Mesodermal cell (in vitro differentiated cells): Measurements from ENCODE around the gene SLC25A52.
"Not testable (repeated sequence)": the region's sequence is repeated elsewhere in the genome, so short reads cannot be mapped to it uniquely, and the experiment has no call there.

Source experiments
- H3K27ac ChIP-seq: 2 replicates; pipeline ENCODE4 v1.7.0; 2013; ENCODE audit warnings: mild to moderate bottlenecking, low read depth, low read length, moderate library complexity; ENCODE audit not compliant: severe bottlenecking
- H3K36me3 ChIP-seq: 2 replicates; pipeline ENCODE4 v1.7.1; 2013; ENCODE audit warnings: mild to moderate bottlenecking, low read length, moderate library complexity; ENCODE audit not compliant: control insufficient read depth, insufficient read depth
- H3K4me1 ChIP-seq: one replicate; pipeline ENCODE4 v1.7.1; 2013; ENCODE audit warnings: mild to moderate bottlenecking, low read length; ENCODE audit not compliant: insufficient read depth, control insufficient read depth, poor library complexity, severe bottlenecking
- H3K4me3 ChIP-seq: 2 replicates; pipeline ENCODE4 v1.7.0; 2013; ENCODE audit warnings: low read length, control low read depth, mild to moderate bottlenecking; ENCODE audit not compliant: insufficient read depth, poor library complexity, severe bottlenecking; ENCODE audit errors: extremely low read depth
- H3K9me3 ChIP-seq: 2 replicates; pipeline ENCODE4 v1.7.1; 2013; ENCODE audit warnings: mild to moderate bottlenecking, low read length, moderate library complexity; ENCODE audit not compliant: control insufficient read depth
- WGBS, 2 experiments: methylation state at CpG; one replicate each; pipeline ENCODE4 v1.1.5; 2013; ENCODE audit warnings: missing lambda C conversion rate in 2 of 2; ENCODE audit not compliant: insufficient coverage in 2 of 2; 5-methylcytosine and 5-hydroxymethylcytosine counted together

Gene SLC25A52

DNA sequence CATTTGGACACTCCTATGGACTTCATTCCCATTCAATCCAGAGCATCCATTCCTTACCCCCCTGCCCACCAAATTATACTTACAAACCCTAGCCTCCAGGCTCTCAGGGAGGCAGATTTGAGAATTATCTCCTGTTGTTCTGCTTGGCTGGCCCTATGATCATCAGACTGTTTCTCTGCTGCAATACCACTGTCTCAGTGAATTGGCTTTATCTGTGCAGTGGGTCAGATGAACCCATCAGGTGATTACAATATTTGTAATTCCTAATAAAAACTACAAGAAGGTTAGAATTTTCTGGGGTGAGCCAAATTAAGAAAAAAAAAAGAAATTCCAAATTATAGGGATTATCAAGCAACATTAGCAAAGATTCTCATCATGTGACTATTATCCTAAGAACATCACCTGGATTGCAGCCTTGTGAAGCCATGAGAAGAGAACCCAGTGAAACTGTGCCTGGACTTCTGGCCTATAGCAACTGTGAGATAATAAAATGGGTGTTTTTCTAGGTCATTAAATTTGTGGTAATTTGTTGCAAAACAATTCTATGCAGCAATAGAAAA is 17.8 kb upstream of the SLC25A52 start:
- Histone ChIP-seq H3K4me3 (no peak overlapping the region), H3K27ac (no peak overlapping the region), H3K4me1 (no peaks in the 10 kb centered on the region), H3K36me3 (no peaks in the 10 kb centered on the region), H3K9me3 (peaks cover 11% of the 10 kb centered on the region)

DNA sequence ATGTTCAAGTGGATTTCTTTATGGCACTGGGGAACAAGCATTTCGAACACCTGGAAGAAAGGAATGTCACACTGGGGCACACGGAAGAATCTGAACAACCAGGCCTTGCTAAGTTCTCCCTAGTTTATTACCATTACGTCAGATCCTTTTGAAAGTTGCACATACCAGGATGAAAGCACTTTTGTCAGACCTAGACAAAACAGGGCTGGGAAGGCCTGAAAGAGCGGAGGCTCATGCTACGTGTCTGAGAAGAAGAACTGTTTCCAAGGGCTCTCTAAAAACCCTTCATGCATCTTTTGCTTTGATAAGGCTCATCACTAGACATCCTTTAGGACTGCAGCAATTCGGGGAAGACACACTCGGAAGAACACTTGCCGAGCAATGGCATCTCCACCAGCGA is 15.4 kb upstream of the SLC25A52 start:
- Histone ChIP-seq H3K27ac (no peak overlapping the region), H3K36me3 (no peaks in the 10 kb centered on the region), H3K9me3 (peaks cover 11% of the 10 kb centered on the region), H3K4me1 (no peaks in the 10 kb centered on the region), H3K4me3 (no peak overlapping the region)
- WGBS, 2 experiments: 87 to 88% methylated on average over 7 to 9 of the region's 9 CpGs

DNA sequence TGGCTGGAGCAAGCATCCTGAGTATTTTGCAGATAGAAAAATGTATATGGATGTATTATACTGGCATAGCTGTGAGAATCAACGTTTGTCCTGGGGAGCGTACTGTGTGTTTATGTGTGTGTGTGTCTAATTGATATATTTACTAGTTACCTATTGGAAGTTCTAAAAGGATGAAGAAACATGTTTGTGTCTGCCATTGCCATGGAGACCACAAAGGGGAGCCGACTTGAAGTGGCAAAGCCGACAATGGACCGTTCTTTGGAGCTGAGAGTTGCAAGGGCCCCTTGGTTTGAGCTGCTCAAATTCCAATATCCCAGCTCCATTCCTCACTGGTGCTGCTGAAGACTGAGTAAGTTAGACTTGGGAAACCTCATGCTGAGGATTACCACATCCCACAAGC is 14.3 kb upstream of the SLC25A52 start:
- no peak overlapping the region for H3K27ac ChIP-seq
- H3K4me3 ChIP-seq: no peak overlapping the region
- H3K36me3 ChIP-seq: no peaks in the 10 kb centered on the region
- H3K9me3 ChIP-seq: peaks cover 11% of the 10 kb centered on the region
- H3K4me1 ChIP-seq: no peaks in the 10 kb centered on the region
- 85 to 100% methylated on average over 5 of the region's 5 CpGs for WGBS, 2 experiments

DNA sequence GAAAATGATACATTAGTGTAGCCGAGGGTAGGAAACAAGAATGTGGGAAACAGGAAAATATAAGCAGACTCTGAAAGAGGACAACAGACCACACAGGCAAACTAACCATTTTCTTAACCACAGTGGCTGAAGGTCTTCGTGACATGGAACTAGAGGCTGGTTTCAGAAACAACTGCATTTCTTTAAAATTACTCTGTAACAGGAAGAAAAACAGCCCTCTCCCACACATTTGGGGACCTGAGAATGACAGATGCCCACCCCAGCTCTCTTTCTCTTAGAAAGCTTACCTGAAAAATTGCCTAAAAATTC is 13.8 kb upstream of the SLC25A52 start:
- no peak overlapping the region for H3K4me3 ChIP-seq
- no peak overlapping the region for H3K27ac ChIP-seq
- H3K36me3 ChIP-seq: no peaks in the 10 kb centered on the region
- H3K4me1 ChIP-seq: no peaks in the 10 kb centered on the region
- peaks cover 11% of the 10 kb centered on the region for H3K9me3 ChIP-seq
- WGBS, 2 experiments: 89 to 92% methylated on average over 1 of the region's 2 CpGs

DNA sequence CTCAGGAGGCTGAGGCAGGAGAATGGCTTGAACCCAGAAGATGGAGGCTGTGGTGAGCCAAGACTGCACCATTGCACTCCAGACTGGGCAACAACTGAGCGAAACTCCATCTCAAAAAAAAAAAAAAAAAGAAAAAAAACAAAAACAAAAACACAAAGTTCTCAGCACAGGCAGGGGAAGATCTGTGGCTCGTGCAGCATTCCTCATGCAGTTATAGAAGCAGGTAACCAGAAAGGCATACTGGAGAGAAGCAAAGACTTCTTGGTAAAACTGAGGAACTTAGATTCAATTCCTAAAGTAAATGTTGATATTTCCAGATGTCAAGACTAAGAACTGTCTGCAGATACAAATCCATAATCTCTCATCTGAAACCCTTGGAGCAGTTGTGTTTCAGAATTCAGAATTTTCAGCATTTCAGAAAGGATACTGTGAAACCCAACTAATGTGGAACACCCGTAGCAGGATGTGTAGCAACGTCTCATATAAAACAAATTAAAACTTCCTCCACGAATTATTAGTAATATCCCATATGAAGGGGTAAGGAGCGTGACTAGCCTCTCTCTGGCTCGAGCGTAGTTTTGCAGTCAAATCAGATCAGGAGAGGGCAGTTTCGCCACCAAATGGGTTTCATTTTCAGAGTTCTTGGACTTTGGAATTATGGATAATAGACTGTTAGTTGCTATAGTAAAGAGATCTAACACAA is 13.2 kb upstream of the SLC25A52 start:
- H3K27ac ChIP-seq: no peak overlapping the region
- WGBS, 2 experiments: 88 to 96% methylated on average over 6 to 7 of the region's 9 CpGs
- H3K4me1 ChIP-seq: no peaks in the 10 kb centered on the region
- no peak overlapping the region for H3K4me3 ChIP-seq
- no peaks in the 10 kb centered on the region for H3K36me3 ChIP-seq
- H3K9me3 ChIP-seq: peaks cover 11% of the 10 kb centered on the region

DNA sequence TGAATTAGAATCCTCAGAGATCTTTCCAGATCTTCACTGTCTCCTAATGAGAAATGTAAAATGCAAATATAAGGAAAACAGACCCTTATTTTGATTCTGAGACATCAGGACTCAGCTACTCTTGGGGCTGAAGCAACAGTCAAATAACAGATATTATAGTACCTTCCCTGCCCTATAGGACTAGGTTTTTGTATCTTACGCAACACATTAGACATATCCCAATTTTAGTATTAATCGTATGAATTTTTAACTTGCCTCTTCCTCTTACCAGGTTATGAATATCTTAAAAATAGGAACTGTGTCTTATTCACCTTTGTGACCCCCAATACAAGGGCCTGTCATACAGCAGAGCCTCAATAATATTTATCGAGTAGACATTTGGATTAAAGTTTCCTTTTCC is 12.0 kb upstream of the SLC25A52 start:
- WGBS, 2 experiments: 100% methylated on average over 1 to 2 of the region's 3 CpGs
- Histone ChIP-seq H3K4me1 (no peaks in the 10 kb centered on the region), H3K27ac (no peak overlapping the region), H3K4me3 (no peak overlapping the region), H3K36me3 (no peaks in the 10 kb centered on the region), H3K9me3 (peaks cover under 1% of the 10 kb centered on the region)

- no peak overlapping the region for H3K4me3 ChIP-seq
- H3K27ac ChIP-seq: no peak overlapping the region
- H3K4me1 ChIP-seq: no peaks in the 10 kb centered on the region
- no CpG with 5 or more reads among the region's 3 CpGs for WGBS, 2 experiments
- no peaks in the 10 kb centered on the region for H3K9me3 ChIP-seq
- H3K36me3 ChIP-seq: no peaks in the 10 kb centered on the region
These were observed 10.4 kb downstream of the SLC25A52 start for GRCh38 chr18:31750273-31750672.

GRCh38 chr18:31746396-31746795 is 14.3 kb downstream of the SLC25A52 start:
- no peaks in the 10 kb centered on the region for H3K4me1 ChIP-seq
- no peak overlapping the region for H3K4me3 ChIP-seq
- WGBS, 2 experiments: 88 to 95% methylated on average over 3 to 4 of the region's 4 CpGs
- H3K36me3 ChIP-seq: no peaks in the 10 kb centered on the region
- H3K27ac ChIP-seq: no peak overlapping the region
- H3K9me3 ChIP-seq: peaks cover 2% of the 10 kb centered on the region

- Histone ChIP-seq H3K36me3 (no peaks in the 10 kb centered on the region), H3K27ac (no peak overlapping the region), H3K4me1 (no peaks in the 10 kb centered on the region), H3K9me3 (peaks cover 7% of the 10 kb centered on the region), H3K4me3 (no peak overlapping the region)
- WGBS, 2 experiments: 88 to 96% methylated on average over 11 to 13 of the region's 15 CpGs
These were observed 16.2 kb downstream of the SLC25A52 start for GRCh38 chr18:31744321-31745067.

GRCh38 chr18:31743600-31743999 is 17.1 kb downstream of the SLC25A52 start:
- 93 to 96% methylated on average over 3 to 4 of the region's 5 CpGs for WGBS, 2 experiments
- H3K4me3 ChIP-seq: not testable (repeated sequence)

More at GRCh38 chr18:31743600-31743999, 17.1 kb downstream of the SLC25A52 start:
- not testable (repeated sequence) for H3K27ac ChIP-seq, H3K4me1 ChIP-seq, H3K36me3 ChIP-seq
- H3K9me3 ChIP-seq: peaks cover 14% of the 10 kb centered on the region
